SKM-1 (cell line): ENCODE results near the gene TPSG1.
"Not testable (repeated sequence)": the region's sequence is repeated elsewhere in the genome, so short reads cannot be mapped to it uniquely, and the experiment has no call there.

Experiments
- DNase-seq: peaks from one replicate; lab custom pipeline; 2025; ENCODE audit not compliant: unreplicated experiment; lab: John Stamatoyannopoulos, UW

The TPSG1 gene

DNA sequence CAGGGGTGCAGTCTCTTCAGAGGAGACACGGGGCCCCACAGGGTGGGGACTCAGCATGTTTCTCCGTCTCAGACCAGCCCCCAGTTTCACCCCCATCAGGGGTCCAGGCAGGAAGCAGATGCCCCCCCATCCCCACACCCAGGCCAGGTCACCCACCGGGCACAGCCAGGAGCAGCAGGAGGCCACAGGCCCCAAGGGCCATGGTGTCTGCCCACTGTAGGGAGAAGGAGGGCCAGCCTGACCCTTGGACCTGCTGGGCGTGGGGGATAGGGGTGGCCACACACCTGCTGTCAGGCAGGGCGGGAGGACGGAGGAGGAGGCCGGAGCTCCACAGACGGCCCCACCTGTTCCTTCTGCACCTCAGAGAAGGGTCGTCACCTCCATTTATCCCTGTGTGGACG is at the start of gene TPSG1:
Gene TPSG1, minus strand, starts transcription at position 218 of the 401 bp plus-strand sequence. Its CDS starts 16 bp downstream, at position 202.
- DNase-seq: no peak

DNA sequence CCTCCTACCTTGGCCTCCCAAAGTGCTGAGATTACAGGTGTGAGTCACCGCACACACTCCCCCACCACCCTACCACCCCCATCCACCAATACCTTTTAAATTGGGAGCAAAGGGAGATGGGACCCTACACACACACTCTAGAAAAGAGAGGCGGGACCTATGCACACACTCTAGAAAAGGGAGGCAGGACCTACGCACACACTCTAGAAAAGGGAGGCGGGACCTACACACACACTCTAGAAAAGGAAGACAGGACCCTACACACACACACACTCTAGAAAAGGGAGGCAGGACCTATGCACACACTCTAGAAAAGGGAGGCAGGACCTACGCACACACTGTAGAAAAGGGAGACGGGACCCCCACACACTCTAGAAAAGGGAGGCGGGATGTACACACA is 49.7 kb upstream of the TPSG1 start:
- no peak for DNase-seq

DNA sequence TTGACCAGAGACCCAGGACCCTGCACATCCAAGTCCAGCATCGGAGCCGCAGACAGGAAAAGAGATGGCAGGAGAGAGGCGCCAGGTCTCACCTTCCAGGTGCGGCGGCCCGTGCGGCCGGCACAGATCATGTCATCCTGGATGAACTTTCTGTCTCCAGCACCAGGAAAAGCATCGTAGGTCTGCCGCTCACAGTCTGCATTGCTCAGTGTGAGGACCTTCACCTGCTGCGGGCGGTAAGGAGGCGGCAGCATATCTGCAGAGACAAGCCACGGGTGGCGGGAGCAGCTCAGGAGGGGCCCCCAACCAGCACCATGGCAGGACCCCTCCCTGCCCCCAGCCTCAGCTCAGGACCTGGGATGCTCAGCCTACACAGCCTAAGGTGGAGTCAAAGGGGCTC is 48.7 kb upstream of the TPSG1 start:
- DNase-seq: no peak

DNA sequence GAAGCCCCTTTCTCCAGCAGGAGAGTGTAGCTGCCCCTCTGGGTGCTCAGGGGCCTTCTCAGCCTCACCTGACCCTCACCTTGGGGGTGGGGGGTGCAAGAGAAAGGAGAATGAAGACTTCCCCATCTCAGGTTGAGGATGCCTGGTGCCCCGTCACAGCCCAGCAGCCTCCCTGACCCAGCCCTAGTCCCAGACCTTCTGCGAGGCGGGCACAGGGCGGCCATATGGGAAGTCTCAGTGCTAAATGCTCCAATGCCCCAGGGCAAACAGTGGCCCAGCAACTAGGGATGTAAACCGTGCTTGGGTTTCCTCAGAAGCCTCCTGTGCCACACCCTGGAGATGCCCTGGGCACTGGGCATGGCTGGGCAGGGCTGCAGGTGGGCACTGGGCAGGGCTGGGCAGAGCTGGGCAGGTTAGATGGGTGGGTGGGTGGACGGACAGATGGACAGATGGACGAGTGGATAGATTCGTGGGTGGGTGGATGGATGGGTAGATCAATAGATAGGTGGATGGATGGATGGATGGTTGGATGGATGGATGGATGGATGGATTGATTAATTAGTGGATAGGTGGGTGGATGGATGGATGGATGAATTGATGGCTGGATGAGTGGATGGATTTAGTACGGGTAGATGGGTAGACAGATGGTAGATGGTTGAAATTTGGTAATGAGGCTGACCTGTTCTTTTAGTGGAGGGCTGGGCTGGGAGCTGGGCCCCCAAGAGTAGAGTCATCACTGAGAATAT is 47.6 kb upstream of the TPSG1 start:
- no peak for DNase-seq

DNA sequence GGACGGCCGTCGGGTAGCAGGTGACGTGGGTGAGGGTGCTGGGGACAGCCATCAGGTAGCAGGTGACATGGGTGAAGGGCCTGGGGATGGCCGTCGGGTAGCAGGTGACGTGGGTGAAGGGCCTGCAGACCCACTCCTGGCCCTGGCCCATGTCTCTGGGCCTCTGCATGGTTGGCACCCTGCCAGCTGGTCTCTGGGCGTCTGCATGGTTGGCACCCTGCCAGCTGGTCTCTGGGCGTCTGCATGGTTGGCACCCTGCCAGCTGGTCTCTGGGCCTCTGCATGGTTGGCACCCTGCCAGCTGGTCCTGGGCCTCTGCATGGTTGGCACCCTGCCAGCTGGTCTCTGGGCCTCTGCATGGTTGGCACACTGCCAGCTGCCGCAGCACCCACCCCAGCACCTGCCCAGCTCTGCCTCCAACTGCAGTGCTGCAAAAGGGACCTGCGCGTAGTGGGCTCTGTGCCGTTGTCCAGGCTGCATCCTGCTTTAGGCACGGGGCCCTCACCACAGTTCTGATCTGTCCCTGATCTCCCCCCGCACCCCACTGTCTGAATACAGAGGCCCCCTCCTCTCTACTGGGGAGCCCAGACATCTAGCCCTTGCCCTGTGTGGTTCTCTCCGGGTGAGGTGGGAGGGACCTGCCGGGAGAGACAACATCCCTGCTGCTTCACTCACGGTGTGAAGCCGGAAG is 46.8 kb upstream of the TPSG1 start:
- not testable (repeated sequence) for DNase-seq

DNA sequence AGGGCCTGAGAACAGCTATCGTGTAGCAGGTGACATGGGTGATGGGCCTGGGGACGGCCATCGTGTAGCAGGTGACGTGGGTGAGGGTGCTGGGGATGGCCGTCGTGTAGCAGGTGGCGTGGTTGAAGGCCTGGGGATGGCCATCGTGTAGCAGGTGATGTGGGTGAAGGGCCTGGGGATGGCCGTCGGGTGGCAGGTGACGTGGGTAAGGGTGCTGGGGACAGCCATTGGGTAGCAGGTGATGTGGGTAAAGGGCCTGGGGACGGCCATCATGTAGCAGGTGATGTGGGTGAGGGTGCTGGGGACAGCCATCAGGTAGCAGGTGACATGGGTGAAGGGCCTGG is 46.3 kb upstream of the TPSG1 start:
- DNase-seq: no peak

DNA sequence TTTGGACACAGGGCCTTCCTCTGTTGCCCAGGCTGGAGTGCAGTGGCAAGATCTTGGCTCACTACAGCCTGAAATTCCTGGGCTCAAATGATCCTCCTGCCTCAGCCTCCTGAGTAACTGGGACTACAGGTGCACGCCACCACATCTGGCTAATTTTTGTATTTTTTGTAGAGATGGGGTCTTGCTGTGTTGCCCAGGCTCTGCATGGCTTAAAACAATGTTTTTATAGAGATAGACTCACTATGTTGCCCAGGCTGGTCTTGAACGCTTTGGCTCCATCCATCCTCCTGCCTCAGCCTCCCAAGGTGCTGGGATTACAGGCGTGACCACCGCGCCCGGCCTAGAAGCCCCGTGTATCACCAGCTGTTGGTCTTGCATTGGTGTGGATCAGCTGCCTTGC is 44.4 kb upstream of the TPSG1 start:
- DNase-seq: not testable (repeated sequence)

DNA sequence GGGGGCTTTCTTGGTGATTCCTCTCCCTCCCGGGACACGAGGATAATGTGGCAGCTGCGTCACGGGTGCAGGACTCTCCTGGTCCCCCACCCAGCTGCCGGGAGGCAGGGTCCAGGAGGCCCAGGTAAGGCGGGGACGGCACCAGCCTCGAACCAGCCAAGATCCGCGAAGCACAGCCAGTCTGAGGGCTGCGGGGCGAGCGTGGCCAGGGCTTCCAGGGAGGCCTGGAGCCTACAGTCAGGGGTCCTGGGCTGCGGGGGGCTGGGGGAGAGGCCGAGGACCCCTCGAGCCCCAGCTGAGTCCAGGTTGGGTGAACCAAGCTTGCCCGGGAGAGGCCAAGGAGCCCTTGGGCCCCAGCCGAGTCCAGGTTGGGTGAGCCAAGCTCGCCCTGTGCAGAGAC is 40.8 kb upstream of the TPSG1 start:
- no peak for DNase-seq

DNA sequence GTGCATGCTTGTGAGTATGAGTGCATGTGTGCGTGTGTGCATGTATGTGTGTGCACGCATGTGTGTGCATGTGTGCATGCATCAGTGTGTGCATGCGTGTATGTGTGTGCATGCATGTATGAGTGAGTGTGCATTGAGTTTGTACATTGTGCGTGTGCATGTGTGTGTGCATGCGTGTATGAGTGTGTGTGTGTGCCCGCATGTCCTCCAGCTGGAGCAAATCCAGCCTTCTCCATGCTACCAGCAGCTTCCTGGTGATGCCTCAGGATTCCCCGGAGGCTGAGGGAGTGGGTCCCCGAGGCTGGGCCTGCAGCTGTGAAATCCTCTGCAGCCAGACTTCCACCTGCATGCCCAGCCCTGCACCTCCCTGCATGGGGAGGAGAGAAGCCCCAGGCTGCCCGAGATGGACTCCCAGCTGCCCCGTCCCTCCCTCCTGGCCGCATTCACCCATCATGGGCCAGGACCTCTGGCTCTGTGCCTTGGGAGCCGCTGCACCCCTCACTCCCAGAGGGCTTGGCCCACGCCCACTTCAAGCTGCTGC is 40.1 kb upstream of the TPSG1 start:
- DNase-seq: no peak

DNA sequence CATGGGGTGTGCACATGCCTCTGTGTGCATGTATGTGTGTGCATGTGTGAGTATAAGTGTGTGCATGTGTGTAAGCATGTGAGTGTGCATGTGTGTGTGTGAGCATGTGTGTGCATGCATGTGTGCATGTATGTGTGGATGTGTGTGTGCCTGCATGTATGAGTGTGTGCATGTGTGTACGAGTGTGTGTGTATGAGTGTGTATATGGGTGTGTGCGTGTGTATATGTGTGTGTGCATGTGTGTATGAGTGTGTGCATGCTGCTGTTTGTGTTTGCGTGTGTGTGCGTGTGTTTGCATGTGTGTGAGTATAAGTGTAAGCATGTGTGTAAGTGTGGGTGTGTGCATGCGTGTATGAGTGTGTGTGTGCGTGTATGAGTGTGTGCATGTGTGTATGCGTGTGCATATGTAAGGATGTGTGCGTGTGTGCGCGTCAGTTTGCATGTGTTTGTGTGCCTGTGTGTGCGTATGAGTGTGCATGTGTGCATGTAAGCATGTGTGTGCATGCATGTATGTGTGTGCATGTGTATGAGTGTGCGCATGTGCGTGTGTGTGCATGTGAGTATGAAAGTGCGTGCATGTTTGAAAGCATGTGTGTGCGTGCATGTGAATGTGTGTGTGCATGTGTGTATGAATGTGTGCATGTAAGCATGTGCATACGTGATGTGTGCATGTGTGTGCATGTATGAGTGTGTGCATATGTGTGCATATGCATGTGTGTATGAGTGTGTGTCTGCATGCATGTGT is 39.4 kb upstream of the TPSG1 start:
- no peak for DNase-seq

DNA sequence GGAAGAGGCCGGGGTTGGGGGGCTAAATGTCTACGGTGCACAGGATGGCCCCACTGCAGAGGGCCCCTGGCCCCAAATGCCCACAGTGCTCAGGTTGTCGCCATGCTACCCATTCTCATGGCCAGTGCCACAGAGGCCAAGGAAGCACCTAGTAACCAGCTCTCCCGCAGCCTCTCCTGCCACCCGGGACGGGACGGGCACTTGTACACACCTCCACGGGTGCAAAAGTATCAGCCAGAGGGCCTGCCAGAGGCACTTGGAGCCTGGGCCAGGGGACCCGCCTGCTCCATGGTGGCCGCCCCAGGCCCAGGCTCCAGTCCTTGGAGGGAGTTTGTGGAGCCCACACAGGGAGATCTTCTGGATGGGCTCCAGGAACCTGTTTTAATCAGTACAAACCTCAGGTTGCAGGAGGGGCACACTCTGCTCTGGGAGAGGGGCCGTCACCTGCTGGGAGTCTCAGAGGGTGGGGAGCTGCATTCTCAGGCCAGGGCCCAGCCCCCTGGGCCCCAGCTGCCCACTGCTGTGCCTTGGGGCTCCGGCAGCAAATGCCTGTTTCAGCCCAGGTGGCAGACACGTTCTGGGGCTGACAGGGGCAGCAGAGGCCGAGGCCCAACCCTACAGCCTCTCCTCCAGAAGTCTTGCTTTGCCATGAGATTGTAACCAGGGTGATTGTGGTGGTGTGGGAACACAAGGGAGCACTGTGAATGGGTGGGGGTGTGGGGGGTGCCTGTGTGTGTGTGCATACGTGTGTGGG is 38.7 kb upstream of the TPSG1 start:
- DNase-seq: no peak

DNA sequence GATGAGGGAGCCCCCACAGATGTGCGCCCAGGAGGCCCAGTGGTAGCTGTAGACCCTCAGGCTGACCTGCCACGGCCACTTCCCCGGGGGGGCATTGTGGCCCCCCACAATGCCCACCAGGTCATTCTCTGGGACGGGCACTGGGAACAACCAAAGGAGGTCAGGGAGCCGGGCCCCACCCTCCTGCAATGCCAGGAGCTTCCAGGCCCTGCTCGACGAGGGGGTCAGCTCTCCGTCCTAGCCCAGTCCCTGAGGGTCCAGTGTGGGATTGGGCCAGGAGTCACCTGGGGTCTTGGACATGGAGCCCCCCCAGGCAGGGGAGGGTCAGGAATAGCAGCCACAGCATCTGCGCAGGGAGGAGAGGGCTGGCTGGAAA is 37.8 kb upstream of the TPSG1 start:
- no peak for DNase-seq

DNA sequence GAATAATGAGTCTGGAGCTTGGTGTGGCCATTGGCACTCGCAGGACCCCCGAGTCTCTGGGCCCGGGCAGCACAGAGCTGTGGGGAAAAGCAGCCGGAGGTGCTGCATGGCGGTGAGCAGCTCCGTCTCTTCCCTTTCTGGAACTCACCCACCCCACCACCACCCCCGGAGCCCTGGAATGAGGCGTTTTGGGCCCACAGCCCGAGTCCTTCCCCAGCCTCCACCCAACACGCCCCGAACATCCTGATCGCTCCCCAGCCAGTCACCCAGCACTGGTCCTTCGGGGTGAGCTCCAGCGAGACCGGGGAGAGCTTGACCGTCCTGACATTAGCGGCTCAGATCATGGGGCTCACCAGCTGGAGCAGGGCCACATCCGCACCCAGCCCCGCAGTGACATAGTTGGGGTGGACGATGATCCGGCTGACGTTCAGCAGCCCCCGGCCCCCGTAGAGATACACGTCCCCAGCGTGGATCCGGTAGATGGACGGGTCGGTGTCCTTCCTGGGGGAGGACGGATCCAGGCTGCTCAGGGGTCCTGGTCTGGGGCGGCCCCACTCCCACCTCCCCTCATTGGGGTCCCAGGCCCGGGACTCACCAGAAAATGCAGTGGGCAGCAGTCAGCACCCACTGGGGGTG is 37.3 kb upstream of the TPSG1 start:
- no peak for DNase-seq

DNA sequence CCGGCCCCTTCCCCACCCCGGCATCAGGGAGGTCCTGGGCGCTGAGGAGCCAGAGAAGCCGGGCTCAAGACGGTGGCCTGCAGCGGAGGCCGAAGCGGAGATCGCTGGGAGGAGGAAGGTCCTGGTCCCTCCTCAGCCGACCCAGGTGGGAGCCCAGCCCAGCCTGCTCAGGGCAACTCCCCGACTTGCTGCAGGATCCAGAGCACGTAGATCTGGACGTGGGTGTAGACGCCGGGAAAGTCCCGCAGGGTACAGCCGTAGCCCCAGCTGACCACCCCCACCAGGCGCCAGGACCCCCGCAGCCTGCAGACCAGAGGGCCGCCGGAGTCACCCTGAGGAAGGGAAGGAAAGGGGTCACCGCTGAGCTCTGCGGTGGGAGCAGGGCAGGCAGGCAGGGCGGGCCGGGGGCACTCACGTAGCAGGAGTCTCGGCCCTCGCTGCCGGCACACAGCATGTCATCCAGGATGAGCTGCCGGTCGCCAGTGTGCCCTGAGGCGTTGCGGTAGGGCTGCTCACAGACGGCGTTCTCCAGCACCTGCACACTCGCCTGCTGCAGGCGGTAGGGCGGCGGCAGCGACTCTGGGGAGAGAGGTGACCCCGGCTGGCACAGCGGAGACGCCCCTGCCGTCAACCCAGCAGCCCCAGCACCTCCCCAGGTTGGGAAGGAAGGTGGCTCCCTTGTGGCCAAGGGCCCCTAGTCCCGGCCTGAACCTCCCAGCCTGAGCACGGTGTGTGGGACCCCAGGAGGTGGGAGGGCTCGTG is 36.2 kb upstream of the TPSG1 start:
- DNase-seq: no peak

DNA sequence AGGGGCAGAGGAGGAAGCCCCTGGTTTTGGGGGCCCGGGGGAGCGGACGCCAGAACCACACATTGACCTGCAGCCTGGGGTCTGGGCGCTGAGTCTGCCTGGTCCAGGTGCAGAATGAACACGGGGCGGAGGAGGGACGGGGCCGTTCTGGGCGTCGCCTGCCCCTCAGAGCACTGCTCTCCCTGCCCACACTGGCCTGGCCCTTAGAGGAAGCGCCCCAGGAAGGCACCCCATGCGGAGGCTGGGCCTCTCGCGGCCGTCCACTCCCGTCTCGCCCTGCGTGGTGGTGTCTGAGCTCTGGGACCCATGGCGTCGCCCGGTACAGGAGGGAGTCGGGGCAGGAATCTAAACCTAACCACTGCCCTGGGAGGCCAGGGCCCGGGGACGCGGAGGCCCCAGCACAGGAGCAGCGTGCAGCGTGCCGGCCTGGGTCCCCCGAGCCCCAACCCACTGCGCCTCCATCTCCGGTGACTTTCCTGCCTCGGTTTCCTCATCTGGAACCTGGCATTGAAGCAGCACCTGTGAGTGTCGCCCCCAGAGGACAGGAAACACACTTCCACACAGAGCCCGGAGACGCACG is 35.1 kb upstream of the TPSG1 start:
- DNase-seq: no peak

DNA sequence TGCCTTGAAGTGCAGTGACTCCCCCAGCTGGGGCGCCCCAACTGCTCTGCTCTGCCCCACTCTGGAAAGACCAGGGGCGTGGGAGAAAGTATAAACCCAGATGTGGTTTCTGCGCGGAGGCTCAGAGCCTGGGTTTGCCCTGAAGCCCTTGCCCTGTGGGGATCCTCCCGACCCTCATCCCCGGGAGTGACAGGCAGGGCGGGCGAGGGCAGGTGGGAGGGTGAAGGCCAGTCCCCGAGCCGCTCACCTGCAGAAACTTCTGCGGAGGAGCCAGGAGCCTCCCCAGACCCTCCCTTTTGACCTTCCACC is 34.6 kb upstream of the TPSG1 start:
- no peak for DNase-seq

DNA sequence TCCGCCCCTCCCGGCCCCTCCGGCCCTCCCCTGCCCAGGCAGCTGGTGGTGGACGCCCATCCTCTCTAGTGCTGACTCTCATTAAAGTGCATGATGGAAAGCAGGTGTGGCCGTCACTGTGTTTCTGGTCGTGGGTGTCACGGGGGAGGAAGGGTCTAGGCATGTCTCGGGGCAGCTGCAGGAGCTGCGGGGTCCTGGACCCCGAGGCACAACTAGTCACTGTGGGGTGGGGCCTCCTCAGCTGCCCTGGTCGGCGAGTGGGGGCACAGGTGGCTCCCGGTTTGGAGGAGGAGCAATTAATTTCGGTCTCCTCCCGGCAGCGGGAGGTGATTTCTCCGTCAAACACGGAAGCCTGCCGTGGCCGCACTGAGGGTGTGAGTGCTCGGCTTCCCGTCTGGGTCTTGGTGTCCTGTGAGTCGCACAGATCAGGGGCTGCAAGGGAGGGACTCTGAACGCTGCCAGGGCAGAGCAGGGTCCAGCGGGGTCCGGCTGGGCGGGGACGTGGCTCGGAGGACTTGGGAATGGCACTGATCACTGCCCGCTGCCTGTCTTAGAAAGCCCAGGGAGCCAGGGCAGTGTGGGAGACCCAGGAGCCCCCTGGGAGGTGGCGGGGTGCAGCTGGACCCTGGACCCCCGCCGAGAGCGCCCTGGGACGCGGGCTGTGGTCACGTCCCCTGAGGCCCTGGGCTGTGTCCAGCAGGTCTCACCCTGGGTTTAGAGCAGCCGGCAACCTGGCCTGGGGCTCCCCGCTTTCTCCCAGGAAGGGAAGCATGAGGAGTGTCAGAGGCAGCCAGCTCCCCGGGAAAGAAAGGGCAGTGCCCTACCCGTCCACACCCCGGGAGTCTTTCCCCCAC is 34.1 kb upstream of the TPSG1 start:
- DNase-seq: no peak

DNA sequence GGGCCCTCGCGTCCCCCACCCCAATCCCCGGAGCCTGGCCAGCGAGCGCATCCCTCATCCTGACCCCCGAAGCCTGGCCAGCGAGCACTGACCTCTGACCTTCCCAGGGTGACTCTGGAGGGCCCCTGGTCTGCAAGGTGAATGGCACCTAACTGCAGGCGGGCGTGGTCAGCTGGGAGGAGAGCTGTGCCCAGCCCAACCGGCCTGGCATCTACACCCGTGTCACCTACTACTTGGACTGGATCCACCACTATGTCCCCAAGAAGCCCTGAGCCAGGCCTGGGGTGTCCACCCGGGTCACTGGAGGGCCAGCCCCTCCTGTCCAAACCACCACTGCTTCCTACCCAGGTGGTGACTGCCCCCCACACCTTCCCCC is 33.1 kb upstream of the TPSG1 start:
- no peak for DNase-seq
